ENCODE results near the gene GTF2A2. TPM values are rescaled to one million over a fixed set of nuclear protein-coding genes. Genes with fewer than 3 reads are reported as not detected.

Gene GTF2A2
- polyA plus RNA-seq, 1 donor from 2014 or later = 171 TPM

- no peak for TF ChIP-seq REST (IDR thresholded peaks at IDR 0.05; ENCODE audit: borderline replicate concordance)
- TF ChIP-seq POLR2AphosphoS5 (IDR thresholded peaks at IDR 0.05) = no peak
- TF ChIP-seq, protein P1, sequence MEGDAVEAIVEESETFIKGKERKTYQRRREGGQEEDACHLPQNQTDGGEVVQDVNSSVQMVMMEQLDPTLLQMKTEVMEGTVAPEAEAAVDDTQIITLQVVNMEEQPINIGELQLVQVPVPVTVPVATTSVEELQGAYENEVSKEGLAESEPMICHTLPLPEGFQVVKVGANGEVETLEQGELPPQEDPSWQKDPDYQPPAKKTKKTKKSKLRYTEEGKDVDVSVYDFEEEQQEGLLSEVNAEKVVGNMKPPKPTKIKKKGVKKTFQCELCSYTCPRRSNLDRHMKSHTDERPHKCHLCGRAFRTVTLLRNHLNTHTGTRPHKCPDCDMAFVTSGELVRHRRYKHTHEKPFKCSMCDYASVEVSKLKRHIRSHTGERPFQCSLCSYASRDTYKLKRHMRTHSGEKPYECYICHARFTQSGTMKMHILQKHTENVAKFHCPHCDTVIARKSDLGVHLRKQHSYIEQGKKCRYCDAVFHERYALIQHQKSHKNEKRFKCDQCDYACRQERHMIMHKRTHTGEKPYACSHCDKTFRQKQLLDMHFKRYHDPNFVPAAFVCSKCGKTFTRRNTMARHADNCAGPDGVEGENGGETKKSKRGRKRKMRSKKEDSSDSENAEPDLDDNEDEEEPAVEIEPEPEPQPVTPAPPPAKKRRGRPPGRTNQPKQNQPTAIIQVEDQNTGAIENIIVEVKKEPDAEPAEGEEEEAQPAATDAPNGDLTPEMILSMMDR (IDR thresholded peaks at IDR 0.05; ENCODE audit: poor library complexity, severe bottlenecking) = no peak
- no peak for TF ChIP-seq MXI1 (conservative IDR thresholded peaks at IDR 0.05; ENCODE audit: poor library complexity, severe bottlenecking)
- no peak for TF ChIP-seq EZH2 (IDR thresholded peaks at IDR 0.05; ENCODE audit: borderline replicate concordance, insufficient read depth, low read length, poor library complexity, severe bottlenecking)
- no peak for TF ChIP-seq RAD21 (conservative IDR thresholded peaks at IDR 0.05)
- no peak for TF ChIP-seq SMC3 (conservative IDR thresholded peaks at IDR 0.05; ENCODE audit: poor library complexity)
- TF ChIP-seq EP300 (conservative IDR thresholded peaks at IDR 0.05; ENCODE audit: poor library complexity, severe bottlenecking) = no peak
- no peak for TF ChIP-seq TAF1 (IDR thresholded peaks at IDR 0.05; ENCODE audit: low read depth)
- Histone ChIP-seq H3K9me2 (ENCODE audit: insufficient read depth, low read length) (no peaks in the 10 kb centered on the region), H3K79me2 (replicated peaks; ENCODE audit: insufficient read depth, low read length) (no peaks in the 10 kb centered on the region), H3K4me3 (ENCODE audit: low read length) (no peak overlapping the region), H2AFZ (ENCODE audit: low read depth, low read length) (no peak overlapping the region), H3K4me2 (ENCODE audit: low read length) (no peak overlapping the region), H3K36me3 (ENCODE audit: insufficient read depth, low read length) (no peaks in the 10 kb centered on the region), H3K27me3 (ENCODE audit: insufficient read depth, low read depth, low read length) (no peaks in the 10 kb centered on the region), H4K20me1 (ENCODE audit: insufficient read depth) (no peaks in the 10 kb centered on the region), H3K9ac (ENCODE audit: low read length) (no peak overlapping the region), H3K27ac (ENCODE audit: low read length) (no peak overlapping the region), H3F3A (ENCODE audit: insufficient read depth, low read length, poor library complexity, severe bottlenecking) (no peaks in the 10 kb centered on the region), H3K9me3 (ENCODE audit: low read length) (no peaks in the 10 kb centered on the region)
These were observed 47.3 kb downstream of the GTF2A2 start for GRCh38 chr15:59609730-59610712.

GRCh38 chr15:59605994-59606393 is 51.3 kb downstream of the GTF2A2 start:
- H3K79me2 ChIP-seq (replicated peaks; ENCODE audit: insufficient read depth, low read length) = no peaks in the 10 kb centered on the region
- H3K9me2 ChIP-seq (ENCODE audit: insufficient read depth, low read length) = no peaks in the 10 kb centered on the region
- H2AFZ ChIP-seq (ENCODE audit: low read depth, low read length) = no peak overlapping the region
- no peak overlapping the region for H3K4me2 ChIP-seq (ENCODE audit: low read length)
- no peak overlapping the region for H3K9ac ChIP-seq (ENCODE audit: low read length)
- no peak overlapping the region for H3K4me3 ChIP-seq (ENCODE audit: low read length)
- H3K9me3 ChIP-seq (ENCODE audit: low read length) = no peaks in the 10 kb centered on the region
- no peaks in the 10 kb centered on the region for H3K36me3 ChIP-seq (ENCODE audit: insufficient read depth, low read length)
- no peaks in the 10 kb centered on the region for H3F3A ChIP-seq (ENCODE audit: insufficient read depth, low read length, poor library complexity, severe bottlenecking)
- TF ChIP-seq MXI1 (conservative IDR thresholded peaks at IDR 0.05; ENCODE audit: poor library complexity, severe bottlenecking) (no peak), EP300 (conservative IDR thresholded peaks at IDR 0.05; ENCODE audit: poor library complexity, severe bottlenecking) (no peak), SMC3 (conservative IDR thresholded peaks at IDR 0.05; ENCODE audit: poor library complexity) (no peak), POLR2AphosphoS5 (IDR thresholded peaks at IDR 0.05) (no peak), EZH2 (IDR thresholded peaks at IDR 0.05; ENCODE audit: borderline replicate concordance, insufficient read depth, low read length, poor library complexity, severe bottlenecking) (no peak), RAD21 (conservative IDR thresholded peaks at IDR 0.05) (no peak)
- TF ChIP-seq, protein P1 (IDR thresholded peaks at IDR 0.05; ENCODE audit: poor library complexity, severe bottlenecking) = no peak
- no peak overlapping the region for H3K27ac ChIP-seq (ENCODE audit: low read length)
- H4K20me1 ChIP-seq (ENCODE audit: insufficient read depth) = no peaks in the 10 kb centered on the region
- H3K27me3 ChIP-seq (ENCODE audit: insufficient read depth, low read depth, low read length) = no peaks in the 10 kb centered on the region

Data from neural cell (in vitro differentiated cells).